CD4-positive, alpha-beta T cell treated with Interleukin-15 for 4 hours (primary cell): ENCODE results near the gene CENPF.
"Not testable (repeated sequence)": the region's sequence is repeated elsewhere in the genome, so short reads cannot be mapped to it uniquely, and the experiment has no call there.

Source experiments
- DNase-seq: peaks from one replicate; pipeline ENCODE4 v3.0.0-alpha.2; 2020; ENCODE audit warnings: low spot score

Gene CENPF

GRCh38 chr1:214662223-214662785 is 59.3 kb downstream of the CENPF start:
- DNase-seq, result no peak

- DNase-seq, result no peak
Measured at GRCh38 chr1:214664651-214665433, 61.8 kb downstream of the CENPF start.

- DNase-seq, result no peak
Measured at GRCh38 chr1:214665606-214666110, 62.7 kb downstream of the CENPF start.

- DNase-seq, result no peak
Measured at GRCh38 chr1:214666674-214667073, 63.7 kb downstream of the CENPF start.

GRCh38 chr1:214670098-214670497 is 67.1 kb downstream of the CENPF start:
- DNase-seq, result no peak

- not testable (repeated sequence) for DNase-seq
Measured at GRCh38 chr1:214673029-214673428, 70.0 kb downstream of the CENPF start.

GRCh38 chr1:214673576-214673975 is 70.6 kb downstream of the CENPF start:
- no peak for DNase-seq

GRCh38 chr1:214675524-214675923 is 72.5 kb downstream of the CENPF start:
- DNase-seq, result not testable (repeated sequence)

GRCh38 chr1:214676747-214677146 is 73.8 kb downstream of the CENPF start:
- no peak for DNase-seq

- no peak for DNase-seq
Measured at GRCh38 chr1:214677945-214678344, 75.0 kb downstream of the CENPF start.

- DNase-seq, result no peak
Measured at GRCh38 chr1:214678386-214678785, 75.4 kb downstream of the CENPF start.

- no peak for DNase-seq
Measured at GRCh38 chr1:214683621-214684020, 80.6 kb downstream of the CENPF start.

GRCh38 chr1:214685906-214686305 is 82.9 kb downstream of the CENPF start:
- no peak for DNase-seq

- no peak for DNase-seq
Measured at GRCh38 chr1:214686497-214686896, 83.5 kb downstream of the CENPF start.

GRCh38 chr1:214688891-214689290 is 85.9 kb downstream of the CENPF start:
- no peak for DNase-seq

GRCh38 chr1:214694769-214695168 is 91.8 kb downstream of the CENPF start:
- DNase-seq, result no peak

- no peak for DNase-seq
Measured at GRCh38 chr1:214698559-214698958, 95.6 kb downstream of the CENPF start.

- DNase-seq, result no peak
Measured at GRCh38 chr1:214700437-214700836, 97.4 kb downstream of the CENPF start.

GRCh38 chr1:214702556-214702955 is 99.6 kb downstream of the CENPF start:
- DNase-seq, result no peak

GRCh38 chr1:214707306-214708087 is 104.5 kb downstream of the CENPF start:
- no peak for DNase-seq

GRCh38 chr1:214708321-214708955 is 105.4 kb downstream of the CENPF start:
- no peak for DNase-seq

GRCh38 chr1:214709241-214709640 is 106.2 kb downstream of the CENPF start:
- no peak for DNase-seq
